GM18951 (cell line): ENCODE measurements around the gene PIGM.

Experiments
- POLR2A ChIP-seq: IDR thresholded peaks from 4 replicates; pipeline ENCODE4 v1.6.1; 2011; ENCODE audit warnings: mild to moderate bottlenecking; ENCODE audit not compliant: insufficient read length, insufficient read depth; ENCODE audit errors: extremely low read depth
- in situ Hi-C: fragments of 300-500 bp; cut with MboI; formaldehyde crosslinking; loops from one replicate; pipeline ENCODE4 v1.12.0; 2022; ENCODE audit warnings: low sequenced_read_pairs, mixed read lengths, inconsistent platforms; ENCODE audit not compliant: unreplicated experiment

The PIGM gene

GRCh38 chr1:160024195-160024905 lies 7.4 kb downstream of the PIGM start:
- in situ Hi-C loops: no loop called here
- no peak for TF ChIP-seq POLR2A

DNA sequence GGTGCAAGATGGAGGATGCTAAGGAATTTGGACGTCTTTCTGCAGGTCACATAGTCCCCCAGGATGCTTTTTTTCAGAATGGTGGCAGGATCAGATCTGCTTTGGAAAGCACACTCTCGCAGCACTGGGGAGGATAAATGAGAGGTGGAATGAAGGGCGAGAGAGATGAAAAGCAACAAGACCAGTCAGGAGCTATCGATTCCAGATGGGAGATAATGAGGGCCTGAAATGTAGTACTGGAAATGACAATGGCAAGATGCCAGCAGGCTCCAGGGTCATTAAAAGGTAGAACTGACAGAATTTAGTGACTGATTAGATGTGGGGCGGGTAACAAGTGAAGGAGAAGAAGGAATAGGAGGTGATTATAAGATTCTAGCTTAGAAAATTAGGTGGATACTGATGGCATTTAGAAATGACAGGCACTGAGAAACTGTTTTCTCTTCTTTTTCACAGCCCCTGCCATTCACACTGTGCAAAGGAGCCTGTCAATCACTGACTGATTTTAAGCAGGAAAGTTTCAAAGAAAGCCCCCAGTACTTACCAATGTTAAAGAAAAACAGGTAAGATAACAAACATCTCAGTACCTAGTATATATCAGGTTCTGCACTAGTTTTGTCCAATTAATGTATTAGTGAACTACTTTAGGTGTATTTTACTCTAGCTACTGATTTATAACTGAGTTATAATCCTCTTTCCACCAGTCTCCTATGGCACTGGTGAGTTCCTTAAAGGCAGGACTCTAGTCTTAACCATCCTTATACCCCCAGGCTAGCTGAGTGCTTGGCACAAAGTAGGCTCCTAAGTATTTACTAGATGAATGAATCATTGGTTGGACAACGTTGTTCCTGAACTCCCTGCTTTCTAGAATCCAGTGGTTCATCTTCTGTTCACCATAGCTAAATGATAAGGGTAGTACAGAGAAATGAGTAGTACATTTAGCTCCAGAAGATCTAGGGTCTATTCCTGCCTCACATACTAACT lies 9.2 kb downstream of the PIGM start:
- no peak for TF ChIP-seq POLR2A
- in situ Hi-C loops: no loop called here

DNA sequence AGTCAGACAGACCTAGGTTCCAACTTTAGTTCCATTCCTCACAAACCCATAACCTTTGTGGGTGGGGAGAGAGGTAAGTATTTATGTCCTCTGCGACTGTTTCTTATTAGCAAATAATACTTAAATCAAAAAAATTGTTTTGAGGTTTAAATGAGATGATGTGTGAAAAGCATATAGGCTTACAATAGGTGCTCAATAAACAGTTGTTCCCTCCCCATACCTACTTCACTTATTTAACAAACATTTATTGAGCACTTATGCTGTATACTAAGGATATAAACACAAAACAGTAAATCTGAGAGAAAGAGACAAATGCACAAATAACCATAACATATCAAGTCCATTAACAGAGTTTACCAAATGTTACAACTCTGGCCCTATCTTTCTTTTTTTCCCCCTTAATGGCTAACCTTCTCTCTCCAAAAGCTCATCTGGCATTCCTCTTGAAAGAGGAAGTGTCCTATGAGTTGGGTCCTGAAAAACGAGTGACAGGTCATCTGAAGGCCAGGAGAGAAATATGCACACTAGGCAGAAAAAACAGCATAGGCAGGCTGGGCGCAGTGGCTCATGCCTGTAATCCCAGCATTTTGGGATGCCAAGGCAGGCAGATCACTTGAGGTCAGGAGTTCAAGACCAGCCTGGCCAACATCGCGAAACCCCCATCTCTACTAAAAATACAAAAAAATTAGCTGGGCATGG lies 10.3 kb downstream of the PIGM start:
- in situ Hi-C loops: no loop called here
- no peak for TF ChIP-seq POLR2A

DNA sequence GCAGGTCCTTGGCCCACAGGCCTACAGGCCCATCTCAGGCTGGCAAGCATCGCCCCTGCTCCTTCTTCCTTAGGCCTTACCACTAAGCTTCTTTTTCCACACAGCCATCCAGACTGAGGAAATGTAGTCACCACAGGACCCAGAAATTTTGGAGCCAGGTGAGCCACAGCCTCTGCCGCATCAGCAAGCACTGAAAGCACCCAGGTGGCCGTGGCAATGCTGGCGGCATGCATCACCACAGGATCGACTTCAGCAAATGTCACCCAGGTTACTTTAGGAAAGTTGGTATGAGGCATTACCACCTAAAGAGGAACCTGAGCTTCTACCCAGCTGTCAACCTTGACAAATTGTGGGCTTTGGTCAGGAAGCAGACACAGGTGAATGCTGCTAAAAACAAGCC lies 11.6 kb downstream of the PIGM start:
- in situ Hi-C loops: no loop called here
- no peak for TF ChIP-seq POLR2A

- in situ Hi-C loops: no loop called here
- TF ChIP-seq POLR2A: no peak
Observed at GRCh38 chr1:160018900-160019299, 12.9 kb downstream of the PIGM start.

DNA sequence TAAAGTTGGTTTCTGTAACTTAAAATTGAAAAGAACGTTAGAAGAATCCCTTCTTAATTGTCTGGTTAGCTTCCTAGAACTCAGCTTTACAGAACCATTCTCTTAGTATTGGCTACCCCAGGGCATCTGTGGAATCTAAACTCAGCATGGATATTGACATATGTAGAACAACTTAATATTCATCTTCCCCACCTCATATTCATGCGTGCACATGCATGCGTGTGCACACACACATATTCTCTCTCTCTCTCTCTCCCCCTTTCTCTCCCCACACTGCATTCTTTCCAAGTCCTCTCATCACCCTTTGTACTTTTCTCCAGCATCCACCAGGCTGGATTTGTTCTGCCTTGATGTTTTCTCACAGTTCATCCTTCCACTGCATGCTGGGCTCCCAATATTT lies 13.4 kb downstream of the PIGM start:
- in situ Hi-C loops: no loop called here
- no peak for TF ChIP-seq POLR2A

DNA sequence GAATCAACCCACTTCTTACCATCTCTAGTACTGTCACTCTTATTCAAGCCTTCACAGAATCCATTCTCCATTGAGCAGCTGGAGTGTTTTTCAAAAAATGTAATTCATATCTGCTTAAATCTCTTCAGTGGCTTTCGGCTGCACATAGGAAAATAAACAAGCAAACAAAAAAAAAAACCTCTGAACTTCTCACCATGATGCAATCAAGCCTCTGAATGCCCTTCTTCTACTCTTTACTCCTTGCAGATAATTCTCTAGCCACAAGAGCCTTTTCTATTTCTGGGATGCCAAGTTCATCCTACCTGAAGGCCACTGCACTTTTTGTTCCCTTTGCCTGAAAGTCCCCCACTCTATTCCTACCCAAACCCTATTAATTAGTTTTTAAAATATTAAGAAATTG lies 14.2 kb downstream of the PIGM start:
- in situ Hi-C loops: no loop called here
- no peak for TF ChIP-seq POLR2A

DNA sequence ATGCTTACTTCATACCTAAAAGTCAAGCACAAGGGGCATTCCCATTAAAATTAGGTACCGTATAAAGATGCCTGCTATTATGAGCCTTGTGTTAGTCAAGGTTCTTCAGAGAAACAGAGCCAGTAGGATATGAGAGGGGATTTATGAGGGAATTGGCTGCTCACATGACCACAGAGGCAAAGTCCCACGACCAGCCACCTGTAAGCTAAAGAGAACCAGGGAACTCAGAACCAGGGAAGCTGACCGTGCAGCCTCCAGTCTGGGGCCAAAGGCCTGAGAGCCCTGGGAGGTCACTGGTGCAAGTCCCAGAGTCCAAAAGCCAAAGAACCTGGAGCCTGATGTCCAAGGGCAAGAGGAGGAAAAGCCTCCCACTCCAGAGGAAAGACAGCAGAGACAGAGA lies 20.0 kb downstream of the PIGM start:
- in situ Hi-C loops: no loop called here
- TF ChIP-seq POLR2A: no peak

- in situ Hi-C loops: loop anchor here (10.0 kb wide), 1 partner anchor 225 kb away; the partner anchor contains the start of gene DUSP23
- no peak for TF ChIP-seq POLR2A
Observed at GRCh38 chr1:160009801-160010200, 22.0 kb downstream of the PIGM start.

- TF ChIP-seq POLR2A: no peak
- in situ Hi-C loops: loop anchor here (10.0 kb wide), 1 partner anchor 224 kb away; the partner anchor contains the start of gene DUSP23
Observed at GRCh38 chr1:160009081-160009480, 22.7 kb downstream of the PIGM start.

GRCh38 chr1:160007577-160008200 lies 24.1 kb downstream of the PIGM start:
- in situ Hi-C loops: loop anchor here (10.0 kb wide), 1 partner anchor 223 kb away; the partner anchor contains the start of gene DUSP23
- TF ChIP-seq POLR2A: no peak

DNA sequence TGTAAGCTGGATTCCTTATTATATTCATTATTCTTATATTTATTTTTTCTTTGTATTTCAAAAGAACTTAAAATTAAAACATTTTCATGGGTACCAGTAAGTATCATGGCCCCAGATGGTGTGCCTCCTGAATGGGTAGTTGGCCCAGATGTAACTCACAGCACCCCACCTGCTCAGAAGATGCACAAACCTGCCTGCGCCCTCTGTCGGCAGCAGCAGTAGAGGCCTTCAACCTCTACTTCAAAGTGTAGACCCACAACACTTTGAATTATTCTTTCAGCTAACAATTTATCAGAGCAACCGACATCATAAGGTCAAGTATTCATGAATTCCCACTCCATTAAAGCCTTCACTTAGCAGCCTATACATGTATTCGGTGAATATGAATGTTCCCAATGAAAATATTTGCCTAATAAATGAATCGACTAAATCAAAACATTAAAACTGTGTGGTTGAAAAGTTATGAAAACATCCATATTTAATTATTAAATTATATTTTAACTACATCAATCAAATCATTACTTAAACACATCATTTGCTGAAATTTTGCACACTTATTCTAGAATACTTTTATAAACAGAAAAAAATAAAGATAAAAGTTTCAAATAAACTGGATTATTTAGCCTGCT lies 25.4 kb downstream of the PIGM start:
- TF ChIP-seq POLR2A: no peak
- in situ Hi-C loops: loop anchor here (10.0 kb wide), 1 partner anchor 222 kb away; the partner anchor contains the start of gene DUSP23
